GM21786 (cell line): ENCODE measurements around the gene CD24.
"Not testable (repeated sequence)": the region's sequence is repeated elsewhere in the genome, so short reads cannot be mapped to it uniquely, and the experiment has no call there.

Experiments used
- ATAC-seq: cut with Tn5 transposase; IDR thresholded peaks from one replicate; pipeline ENCODE4 v1.9.1; 2021; ENCODE audit not compliant: unreplicated experiment

CD24 gene, protein sequence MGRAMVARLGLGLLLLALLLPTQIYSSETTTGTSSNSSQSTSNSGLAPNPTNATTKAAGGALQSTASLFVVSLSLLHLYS

DNA sequence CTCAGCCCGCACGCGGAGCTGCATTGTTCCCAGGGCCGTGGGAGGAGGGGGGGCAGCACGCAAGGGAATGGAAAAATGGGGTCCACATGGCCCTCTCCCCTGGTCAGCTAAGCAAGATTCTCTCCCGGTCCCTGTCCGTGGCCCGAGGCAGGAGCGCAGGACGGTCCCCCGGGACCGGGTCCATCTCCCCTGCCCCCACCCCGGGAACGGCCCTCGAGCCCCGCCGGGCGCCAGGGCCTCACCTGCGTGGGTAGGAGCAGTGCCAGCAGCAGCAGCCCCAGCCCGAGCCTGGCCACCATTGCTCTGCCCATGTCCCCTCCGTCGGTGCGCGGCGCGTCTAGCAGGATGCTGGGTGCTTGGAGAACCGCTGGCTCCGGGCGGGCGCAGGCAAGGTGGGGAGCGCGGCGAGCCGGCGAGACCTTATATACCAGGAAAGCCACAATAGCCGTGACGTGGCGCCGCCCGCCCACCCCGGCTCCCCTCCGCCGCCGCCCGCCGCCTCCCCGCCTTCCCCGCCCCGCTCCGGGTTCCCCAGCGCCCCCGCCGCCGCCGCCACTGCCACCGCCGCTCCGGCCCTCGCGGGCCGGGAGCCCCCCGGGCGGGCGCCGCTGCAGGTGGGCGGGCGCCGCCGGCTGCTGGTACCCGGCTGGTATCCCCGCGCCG is at the start of gene CD24:
Gene CD24, minus strand, starts transcription at position 394 of the 663 bp plus-strand sequence. Its CDS starts 83 bp downstream, at position 311.
- ATAC-seq: peak; percentile 29

DNA sequence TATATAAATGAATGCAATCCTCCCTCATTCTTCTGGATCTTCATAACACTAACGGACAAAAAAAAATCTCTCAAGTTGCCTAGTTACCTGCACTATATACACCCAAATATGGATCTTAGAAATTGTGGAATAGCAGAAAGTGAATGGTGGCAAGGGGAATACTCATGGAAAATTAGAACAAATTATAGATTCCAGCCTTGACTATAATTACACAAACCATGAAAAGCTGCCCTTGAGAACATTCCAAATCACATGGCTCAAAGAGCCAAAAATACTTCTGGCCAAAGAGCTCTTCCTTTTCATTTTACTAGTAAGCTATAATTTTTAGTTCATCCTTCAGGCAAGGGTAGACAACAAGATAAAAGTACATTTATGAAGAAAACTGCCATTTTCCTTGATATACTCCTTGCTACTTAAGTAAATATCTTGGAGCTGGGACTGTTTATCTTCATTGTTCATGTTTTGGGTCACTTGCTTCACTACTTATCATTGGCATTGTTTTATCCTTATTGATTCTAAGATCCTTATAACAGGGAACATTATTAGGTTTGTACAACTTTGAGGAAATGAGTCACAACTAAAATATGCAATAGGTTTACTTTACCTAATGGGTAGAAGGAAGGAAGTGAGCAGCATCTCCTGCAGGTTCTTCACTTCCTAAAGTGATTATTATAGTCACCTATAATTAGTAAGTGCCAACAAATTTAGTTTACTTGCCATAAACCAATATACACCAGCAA is 47.1 kb upstream of the CD24 start:
- no peak for ATAC-seq

DNA sequence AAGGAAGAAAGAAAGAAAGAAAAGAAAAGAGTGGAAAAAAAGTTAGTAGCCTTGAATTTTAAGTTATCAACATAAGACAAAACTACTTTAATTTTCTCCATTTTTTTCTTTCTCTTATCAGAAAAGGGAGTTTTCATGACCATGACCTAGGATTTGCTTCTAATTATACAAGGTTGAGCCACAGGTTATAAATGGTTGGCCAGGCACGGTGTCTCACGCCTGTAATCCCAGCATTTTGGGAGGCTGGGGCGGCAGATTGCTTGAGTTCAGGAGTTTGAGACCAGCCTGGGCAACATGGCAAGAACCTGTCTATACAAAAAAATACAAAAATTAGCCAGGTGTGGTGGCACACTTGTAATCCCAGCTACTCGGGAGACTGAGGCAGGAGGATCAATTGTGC is 45.7 kb upstream of the CD24 start:
- ATAC-seq: no peak

DNA sequence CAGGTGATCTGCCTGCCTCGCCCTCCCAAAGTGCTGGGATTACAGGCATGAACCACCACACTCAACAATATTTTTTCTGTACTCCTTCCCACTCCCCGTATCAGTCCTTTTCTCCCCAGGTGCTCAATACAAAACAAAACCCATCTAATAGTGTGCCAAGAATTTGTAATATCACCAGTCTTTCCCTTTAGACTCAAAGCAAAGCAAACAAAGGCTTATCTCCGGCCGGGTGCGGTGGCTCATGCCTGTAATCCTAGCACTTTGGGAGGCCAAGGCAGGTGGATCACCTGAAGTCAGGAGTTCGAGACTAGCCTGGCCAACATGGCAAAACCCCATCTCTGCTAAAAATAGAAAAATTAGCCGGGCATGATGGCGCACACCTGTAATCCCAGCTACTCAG is 45.1 kb upstream of the CD24 start:
- not testable (repeated sequence) for ATAC-seq

DNA sequence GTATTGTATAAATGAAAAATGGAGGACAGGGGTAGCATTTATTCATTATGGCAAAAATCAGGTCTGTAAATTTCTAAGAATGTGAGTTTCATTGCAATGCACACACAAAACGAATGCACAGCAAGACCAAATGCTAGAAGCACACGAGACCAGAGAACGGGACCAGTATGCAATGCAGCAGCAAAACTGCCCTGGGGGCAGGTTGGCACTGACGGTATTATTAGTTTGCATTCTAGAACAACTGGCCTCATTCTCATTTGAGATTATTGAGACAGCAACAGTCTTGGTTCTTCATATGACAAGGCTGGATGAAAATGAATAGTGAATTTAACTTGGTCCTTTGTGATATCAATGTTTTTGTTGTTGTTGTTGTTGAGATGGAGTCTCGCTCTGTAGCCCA is 44.5 kb upstream of the CD24 start:
- ATAC-seq: no peak

DNA sequence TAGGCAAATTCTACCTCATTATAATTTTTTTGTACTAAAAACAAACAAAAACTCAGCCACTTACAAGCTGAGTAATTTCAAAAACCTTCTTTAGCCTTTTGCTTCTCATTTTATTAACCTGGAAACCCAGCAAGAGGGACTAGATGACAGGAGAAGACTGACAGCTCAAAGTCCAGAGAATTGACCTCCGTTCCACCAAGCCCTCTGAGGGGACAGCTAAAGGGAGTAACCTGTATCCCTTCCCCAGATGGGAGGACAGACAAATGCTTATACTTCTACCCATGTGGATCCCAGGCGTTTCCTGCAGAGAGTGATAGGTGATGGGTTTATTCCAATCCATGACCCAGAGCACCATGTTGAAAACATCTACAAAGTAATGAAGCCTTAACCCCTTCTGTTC is 35.0 kb upstream of the CD24 start:
- no peak for ATAC-seq

DNA sequence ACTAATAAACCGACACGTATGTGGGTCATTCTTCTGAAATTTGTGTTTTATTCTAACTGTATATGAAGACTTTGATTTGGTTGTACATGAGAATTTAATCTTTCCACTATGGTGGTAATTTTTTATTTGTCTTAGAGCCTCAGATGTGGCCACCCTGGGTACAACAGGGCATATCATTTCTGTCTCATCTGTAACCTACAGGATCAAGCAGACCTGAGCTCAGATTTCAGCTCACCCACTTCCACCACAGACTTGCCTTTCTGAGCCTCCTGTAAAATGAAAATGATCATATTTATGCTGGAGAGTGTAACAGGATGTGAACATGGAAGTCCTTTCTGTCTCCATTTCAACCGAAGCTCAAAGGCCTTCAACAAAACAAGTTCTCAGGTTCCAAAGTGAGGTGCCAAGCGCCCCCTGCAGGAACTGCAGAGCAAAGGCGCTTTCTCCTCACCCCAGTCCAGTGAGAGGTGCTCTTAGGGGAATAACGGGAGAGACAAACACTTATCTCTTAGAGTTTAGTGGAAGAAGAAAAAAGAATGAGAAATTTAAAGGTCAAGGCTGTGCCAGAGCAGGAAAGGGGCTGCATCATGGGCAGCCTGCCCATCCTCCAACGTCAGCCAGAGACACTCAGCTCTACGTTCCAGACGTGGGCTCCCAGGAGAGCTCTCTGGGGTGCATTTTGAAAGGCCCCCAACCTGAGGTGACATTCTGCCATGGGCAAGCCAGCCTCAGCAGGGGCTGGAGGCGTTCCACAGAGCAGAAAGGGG is 23.0 kb upstream of the CD24 start:
- ATAC-seq: no peak

DNA sequence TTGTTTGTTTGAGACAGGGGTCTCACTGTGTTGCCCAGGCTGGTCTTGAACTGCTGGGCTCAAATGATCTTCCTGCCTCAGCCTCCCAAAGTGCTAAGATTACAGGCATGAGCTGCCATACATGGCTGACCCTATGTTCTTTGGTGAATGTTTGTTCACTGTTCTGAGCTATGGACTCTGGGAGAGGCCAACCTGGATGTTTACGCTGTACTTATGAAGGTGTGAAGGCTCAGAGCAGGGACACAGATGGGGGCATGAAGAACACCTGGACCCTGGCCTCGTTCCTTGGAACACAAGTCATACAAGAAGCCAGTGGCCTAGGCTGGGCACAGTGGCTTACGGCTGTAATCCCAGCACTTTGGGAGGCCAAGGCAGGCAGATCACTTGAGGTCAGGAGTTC is 21.1 kb upstream of the CD24 start:
- no peak for ATAC-seq

DNA sequence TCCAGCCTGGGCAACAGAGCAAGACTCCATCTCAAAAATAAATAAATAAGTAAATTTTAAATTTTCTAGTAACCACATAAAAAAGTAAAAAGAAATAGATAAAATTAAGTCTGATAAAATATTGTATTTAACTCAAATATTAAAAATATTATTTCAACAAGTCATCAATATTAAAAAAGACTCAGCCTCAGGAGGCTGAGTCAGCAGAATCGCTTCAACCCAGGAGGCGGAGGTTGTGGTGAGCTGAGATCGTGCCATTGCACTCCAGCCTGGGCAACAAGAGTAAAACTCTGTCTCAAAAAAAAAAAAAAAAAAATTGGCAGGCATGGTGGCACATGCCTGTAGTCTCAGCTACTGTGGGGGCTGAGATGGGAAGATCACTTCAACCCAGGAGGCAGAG is 15.2 kb upstream of the CD24 start:
- ATAC-seq: not testable (repeated sequence)

DNA sequence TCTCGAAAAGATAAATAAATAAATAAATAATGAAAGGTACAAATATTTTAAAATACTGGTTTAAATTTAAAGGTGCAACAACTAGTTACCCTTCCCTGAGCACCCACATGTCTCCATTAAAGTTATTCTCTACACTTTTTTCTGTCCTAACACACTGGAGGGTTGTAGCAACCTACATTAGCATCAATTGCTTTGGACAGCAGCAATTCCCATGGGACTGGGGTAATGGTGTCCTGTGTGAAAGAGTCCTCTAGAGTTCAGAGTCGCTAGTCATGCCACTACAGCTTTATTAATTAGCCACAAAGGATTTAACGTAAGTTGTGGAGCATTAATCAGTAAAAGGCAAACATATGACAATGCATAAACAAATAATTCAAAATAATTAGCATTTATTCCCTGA is 14.1 kb upstream of the CD24 start:
- ATAC-seq: no peak

DNA sequence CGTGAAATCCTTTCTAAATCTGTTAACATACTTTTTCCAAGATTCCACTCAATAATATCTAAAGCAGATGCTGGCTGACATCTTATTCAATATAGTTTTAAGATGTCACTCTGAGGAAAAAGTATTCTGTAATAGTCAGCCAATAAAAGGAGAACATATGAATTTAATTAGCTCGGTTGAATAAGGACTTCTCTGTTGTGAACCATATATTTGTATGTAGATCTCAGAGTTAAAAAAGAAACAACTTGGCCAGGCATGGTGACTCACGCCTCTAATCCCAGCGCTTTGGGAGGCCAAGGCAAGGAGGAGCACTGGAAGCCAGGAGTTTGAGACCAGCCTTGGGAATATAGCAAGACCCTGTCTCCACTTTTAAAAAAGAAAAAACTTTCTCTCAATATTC is 7.4 kb upstream of the CD24 start:
- ATAC-seq: no peak

DNA sequence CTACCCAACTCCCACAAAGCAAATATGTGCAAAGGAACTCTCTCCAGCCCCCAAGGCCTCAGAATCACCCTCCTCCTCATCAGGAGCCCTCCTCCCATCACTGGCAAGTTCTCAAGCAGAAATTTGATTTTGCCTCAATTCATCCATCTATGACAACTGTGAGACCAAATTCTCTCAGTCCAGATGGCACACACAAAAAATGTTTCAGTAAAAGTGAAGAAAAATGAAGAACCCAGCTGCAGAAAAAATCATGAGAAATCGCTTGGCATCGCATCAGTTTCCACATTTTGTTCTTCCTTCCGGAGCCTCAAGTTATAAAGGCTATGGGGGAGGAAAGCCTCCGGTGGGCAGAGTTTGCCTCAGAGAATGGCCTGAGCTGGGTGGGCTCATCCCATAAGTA is 6.4 kb upstream of the CD24 start:
- no peak for ATAC-seq

DNA sequence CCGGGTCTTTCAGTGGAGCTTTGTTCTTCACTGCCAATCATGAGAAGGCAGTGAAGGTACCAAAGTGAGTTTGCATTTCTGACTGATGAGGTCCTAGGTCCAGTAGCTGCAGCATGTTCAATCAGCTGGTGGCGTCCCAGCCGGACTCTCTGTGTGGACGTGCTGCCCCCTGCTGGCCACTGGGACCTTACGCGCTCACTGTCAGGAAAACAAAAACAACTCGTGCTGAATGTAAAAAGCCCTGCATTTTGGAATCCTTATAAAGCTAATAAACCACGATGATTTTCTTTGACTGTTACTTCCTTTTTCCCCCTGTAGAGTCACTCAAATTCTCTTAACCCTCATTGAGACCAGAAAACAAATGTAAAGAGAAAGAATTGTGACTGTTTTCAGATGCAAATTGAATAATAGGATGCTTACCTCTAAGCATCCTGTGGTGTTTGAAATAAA is 4.9 kb upstream of the CD24 start:
- ATAC-seq: no peak

DNA sequence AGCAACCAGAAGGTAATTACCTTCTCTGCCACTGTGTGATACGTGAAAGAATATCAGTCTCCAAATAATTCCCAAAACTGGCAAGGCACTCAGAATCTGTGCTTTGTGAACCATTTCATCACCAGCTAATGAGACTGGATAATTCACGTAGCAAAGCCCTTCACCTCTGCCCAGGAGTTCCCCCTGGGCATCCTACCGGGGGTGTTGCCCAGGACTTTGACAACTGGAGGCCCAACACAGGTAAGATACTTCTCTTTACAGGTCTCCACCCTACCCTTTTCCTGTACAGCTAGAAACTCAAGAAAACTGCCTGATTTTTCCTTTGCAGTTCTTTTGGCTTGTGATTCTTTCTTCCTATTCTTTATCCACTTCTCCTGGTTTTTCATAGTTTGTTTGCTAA is 2.7 kb upstream of the CD24 start:
- ATAC-seq: no peak

DNA sequence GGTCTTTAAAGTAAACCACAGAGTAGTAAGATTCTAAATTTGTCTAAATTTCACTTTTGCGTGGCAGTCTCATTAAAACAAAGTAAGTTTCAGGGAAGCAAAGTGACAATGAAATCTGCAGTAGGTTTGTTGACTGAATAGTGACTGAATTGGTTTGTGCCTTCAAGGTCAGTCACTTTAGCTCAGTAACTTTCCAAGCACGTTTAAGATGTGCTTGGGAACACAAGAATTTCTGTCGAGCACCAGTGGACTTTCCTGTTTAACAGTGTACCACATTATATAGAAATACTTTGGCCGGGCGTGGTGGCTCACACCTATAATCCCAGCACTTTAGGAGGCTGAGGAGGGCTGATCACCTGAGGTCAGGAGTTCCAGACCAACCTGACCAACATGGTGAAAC is 1.7 kb upstream of the CD24 start:
- ATAC-seq: no peak

DNA sequence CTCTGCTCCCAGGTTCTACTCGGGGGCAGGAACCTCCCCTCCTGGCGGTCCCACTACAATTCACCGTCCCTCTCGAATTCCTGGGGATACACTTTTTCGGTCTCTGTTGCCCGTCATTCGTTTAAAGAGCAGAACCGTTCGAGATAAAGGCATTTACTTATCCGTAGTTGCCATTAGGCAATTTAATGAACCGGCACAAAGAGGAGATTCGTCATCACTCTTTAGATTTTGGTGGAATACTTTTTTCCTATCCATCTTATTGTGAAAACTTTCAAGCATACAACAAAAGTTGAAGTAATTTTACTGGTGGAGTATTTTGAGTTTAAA is 1.2 kb upstream of the CD24 start:
- ATAC-seq: no peak

DNA sequence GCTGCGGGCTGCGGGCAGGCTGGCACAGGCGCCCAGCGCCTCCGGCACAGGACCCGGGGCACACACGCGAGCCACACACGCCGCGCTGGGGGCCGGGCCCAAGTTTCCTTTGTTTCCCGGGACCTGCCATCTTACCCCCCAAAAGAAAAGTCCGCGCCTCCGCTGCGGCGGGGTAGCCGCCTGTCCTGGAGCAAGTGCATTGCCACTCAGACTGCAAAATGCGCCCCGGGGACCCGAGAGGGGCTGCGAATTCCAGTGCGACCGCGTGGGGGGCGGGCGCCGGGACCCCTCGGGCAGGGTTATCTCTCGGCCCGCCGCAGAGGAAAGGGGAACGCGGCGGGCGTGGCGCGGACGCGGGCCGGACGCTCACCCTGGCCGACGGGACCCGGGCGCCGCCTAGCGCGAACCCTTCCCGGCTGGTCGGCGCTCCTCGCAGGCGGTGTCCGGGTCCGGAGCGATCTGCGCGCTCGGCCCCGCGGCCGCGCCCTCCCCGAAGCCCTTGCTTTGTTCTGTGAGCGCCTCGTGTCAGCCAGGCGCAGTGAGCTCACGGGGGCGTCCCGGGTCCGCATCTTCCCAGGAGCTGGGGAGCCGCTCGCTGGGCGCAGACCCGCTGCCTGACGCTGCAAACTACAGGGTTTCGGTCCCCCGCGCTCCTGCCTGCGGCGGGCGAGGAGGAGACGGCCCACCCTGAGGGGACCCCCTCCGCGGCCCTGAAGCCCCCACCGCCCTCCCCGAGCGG is 639 bp upstream of the CD24 start:
- peak; percentile 59 for ATAC-seq

DNA sequence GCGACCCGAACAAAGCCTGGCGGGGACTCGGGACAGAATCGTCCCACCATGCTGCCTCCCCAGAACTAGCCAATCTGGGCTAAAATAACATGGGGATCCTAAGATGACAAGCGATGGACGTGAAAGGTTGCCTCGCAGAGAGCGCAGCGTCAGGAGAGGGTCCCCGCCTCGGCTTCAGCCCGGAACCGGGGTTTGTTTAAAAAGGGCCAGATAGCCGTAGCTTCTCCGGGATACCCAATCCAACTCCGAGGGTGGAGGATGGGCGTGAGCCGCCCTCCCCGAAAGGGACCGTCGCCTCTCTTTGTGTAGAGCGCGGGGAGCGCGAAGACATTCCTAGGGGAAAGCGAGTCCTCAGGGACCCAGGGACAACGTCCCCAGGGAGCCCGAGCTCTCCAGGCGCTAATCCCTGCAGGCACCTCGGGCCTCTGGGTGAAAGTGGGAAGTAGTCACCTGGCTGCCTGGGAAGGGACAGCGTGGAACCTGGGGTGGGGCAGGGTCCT is 643 bp downstream of the CD24 start:
- no peak for ATAC-seq

DNA sequence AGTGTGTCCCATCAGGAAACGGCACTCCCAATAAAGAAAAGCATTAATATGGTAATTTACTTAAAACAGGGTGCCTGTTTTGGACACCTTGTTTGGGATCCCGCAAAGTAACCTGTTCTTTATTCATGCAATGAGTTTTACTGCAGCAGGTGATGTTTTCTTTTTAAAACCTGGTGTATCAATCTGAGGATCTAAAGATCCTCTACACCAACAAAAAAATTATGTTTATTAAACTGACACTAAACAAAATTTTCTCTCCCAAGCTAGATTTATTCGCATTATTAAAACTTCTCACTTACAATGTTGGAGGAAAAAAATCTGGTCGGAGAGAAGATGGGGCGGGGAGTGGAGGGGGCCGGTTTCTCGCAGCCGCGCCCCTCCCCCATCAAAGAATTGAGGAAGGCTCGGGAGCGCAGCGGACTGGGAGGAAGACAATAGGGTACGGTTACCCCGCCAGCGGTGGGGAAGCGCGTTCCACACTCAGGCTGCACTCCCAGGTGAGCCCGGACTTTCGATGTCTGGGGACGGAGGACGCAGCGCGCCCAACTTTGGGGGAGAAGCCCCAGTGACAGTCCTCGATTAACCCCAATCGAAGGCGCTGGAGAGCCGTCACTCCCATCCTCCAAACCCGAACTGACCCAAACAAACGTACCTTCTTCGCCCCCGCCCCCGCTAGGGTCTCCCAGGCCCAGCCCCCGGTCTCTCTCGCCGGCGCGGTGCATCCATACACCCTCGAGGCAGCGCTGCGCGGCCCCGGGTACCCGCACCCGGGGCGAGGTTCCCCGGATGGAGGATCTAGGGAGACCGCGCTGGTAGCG is 1.3 kb downstream of the CD24 start:
- no peak for ATAC-seq

DNA sequence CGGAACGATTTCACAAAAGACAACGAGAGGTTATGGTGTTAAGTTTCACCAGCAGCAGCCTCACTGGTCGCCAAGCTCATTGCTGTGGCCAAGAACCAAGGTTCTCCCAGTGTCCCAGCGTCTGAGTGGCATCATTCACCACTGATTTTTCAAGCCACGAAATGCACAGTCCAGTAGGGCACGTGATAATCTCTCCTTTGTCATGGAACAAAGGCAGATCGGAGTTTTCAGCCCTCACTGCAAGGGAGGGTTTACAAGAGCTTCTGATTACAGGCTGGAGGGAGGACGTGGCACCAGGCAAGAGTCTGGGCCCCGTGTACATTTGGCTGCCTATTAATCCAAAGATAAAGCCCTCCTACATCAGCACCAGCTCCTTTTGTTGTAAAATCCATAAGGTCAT is 2.0 kb downstream of the CD24 start:
- no peak for ATAC-seq
